COLO829 (cell line): Measurements from ENCODE around the gene PLAAT3.
"Not testable (repeated sequence)": the region's sequence is repeated elsewhere in the genome, so short reads cannot be mapped to it uniquely, and the experiment has no call there.

ENCODE experiments used
- DNase-seq: peaks from one replicate; pipeline ENCODE4 v3.0.0; 2012; ENCODE audit warnings: low spot score

PLAAT3 gene

DNA sequence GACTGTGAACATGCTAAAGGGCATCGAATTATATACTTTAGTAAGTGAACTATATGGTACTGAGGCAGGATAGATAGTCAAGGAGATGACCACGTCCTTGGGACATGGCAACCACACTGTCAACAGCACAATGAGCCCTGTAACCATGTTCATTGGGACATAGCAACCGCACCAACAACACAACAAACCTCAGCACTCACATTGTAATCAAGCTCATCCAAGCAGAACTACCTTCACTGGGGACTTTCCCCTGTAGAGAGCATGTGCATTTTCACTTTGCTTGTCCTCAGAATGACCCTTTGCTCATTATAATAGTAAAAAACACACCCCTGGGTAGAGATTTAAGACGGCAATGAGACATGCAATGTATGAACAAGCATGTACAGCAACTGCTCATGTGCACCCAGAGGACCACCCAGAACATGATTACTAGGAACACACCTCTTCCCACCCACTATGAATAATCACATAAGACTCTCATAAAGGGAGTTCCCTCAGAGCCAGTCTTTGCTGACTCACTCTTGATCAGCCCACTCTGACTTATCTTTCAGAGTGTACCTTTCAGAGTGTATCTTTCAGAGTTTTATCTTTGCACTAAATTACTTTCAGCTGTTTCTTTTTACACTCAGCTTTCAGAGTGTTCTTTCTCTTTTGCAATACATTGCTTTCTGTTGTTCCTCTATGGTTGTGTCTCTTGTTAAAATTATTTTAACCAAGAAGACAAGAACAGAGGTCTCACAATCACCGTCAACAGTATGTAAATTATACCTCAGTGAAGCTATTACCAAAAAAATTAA is 47.0 kb downstream of the PLAAT3 start:
- DNase-seq, result peak; percentile 26

DNA sequence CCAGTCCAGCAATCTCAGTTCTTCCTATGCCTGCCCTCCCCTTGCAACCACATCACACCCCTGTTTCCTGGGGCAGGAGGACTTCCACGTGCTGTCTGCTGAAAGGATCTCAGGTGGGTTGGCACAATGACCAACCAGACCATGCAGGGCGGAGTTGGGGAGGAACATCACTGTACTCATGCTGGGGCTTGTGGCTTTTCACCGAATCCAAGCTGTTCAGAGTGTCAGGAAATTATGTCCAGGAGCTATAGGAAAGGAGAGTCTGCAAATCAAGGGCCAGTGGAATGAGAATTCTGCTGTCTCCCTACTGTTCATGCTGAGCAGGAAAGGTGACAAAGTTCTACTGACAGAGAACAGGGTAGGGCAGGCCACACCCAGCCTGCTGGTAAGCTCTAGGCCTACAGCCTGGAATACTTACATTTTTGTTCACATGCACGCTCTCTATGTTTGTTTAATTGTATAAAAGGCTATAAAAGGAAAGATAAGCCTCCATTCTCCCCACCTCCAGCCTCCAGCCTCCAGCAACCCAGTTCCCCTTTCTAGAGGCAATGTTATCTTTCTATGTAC is 49.4 kb downstream of the PLAAT3 start:
- DNase-seq, result no peak

DNA sequence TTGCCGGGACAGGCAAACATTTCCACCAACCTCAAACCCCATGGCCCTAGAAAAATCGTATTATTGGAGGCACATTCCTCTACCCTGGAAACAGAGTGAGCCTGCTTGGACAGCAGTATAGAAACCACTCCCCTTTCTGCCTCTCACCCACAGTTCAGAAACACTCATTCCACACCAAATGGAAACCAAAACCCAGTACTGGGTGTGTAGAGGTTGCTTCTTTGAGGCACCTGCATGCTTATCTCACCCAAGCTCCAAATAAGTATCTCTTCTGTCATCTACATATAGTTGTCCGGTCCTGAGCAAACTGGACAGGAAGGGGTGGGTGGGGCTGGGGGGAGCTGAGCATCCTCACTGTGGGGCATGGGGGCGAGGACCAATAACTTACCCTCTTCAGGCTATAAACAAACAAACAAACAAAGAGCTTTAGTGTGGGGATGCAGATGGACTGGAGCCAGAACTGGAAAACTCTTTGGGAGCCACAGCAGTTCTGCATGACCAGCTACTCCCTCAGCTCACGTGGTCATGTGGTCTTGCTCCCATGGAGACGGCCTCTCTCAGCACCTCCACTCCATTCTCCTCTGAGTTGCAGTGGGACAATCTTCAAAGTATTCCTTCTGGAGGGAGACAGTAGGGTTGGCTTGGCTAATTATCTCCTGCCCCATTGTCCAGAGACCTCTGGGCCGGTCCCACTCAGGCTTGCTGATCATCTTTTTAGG is 50.0 kb downstream of the PLAAT3 start:
- no peak for DNase-seq

DNA sequence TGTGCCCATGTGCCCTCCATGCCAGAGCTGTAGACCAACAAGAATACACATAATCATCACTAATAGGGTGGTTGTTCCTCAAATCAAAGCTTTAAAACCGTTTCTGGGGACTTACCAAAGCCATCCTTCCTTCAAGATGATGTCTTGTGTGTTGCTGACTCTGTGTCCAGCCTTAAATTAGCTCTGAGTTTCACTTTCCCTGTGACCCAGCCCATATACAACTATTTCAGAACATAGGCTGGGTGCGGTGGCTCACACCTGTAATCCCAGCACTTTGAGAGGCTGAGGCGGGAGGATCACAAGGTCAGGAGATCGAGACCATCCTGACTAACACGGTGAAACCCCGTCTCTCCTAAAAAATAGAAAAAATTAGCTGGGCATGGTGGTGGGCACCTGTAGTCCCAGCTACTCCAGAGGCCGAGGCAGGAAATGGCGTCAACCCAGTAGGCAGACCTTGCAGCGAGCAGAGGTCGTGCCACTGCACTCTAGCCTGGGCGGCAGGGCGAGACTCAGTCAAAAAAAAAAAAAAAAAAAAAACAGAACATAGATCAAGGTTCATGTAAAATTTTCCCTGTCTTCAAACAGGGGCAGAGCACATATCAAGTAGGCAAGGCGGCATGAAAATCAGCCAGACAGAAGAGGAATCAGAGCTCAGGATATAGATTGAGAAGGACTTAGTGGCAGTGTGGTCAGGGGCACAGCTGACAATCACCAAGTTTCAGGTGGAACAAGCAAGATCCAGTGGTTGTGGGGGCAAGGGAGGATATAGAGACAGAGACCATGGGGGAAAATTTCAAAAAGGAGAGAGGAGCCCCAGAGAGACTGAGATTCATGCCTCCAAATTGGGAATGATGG is 50.8 kb downstream of the PLAAT3 start, which contains the start of gene PLAAT2:
Gene PLAAT2 (minus strand): TSS at position 179 of the 855 bp plus-strand sequence. CDS start 55 bp downstream, at position 124.
- DNase-seq, result no peak

DNA sequence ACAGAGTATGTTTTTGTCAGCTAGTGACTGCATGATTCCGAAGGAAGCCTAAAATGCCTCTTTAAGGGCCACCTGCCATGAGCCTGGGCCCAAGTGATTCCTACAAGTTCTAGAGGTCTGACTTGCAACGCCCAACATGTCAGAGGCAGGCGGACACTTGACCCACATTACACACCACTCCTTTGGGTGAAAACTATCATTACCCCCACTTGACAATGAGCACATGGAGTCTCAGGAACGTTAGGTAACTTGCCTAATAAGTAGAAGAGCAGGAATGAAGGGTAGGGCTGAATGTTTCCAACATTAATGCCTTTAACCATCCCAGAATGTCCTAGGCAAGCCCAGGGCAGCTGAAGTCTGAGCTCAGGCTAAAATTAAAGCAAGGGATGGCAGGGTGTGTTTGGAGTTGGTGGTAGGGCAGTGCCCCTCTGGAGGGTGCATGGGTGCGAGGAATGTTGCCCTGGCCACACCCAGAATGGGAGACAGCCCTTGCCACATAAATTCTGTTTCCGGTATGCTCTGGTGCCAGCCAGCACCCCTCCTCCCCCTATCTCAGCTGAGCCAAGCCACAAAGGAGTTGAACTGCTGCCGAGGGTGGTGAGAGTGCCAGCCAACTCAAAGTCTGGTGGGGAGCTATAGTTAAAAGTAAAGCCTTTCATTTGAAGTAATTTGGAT is 53.6 kb downstream of the PLAAT3 start:
- DNase-seq, result no peak

DNA sequence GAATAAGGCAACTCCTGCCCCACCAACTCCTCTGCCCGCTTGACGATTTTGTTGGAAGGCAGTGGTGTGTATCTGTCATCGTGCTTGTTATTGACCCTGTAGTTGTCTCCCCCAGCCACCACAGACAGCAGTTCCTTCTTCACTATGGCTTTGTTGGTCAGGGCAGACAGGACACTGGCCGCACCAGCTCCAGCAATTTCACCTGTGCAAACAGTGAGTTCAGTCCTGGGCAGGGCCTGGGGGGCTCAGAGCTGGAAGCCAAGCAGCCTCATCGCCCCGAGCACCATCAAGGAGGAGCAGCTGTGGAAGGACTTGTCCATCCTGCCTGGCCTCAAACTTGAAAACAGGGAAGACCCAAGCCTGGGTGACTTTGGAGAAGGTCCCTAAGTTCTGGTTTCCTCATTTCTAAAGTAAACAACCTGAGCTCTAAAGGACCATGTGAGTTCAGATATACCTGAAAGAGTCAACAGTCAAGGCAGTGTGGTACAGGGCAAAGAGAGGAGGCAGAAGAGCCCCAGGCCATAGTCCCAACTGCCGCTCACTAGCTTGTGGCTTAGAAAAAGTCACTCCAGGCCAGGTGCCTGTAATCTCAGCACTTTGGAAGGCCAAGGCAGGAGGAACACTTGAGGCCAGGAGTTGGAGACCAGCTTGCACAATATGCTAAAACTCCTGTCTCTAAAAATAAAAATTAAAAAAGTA is 55.6 kb downstream of the PLAAT3 start:
- DNase-seq, result no peak

DNA sequence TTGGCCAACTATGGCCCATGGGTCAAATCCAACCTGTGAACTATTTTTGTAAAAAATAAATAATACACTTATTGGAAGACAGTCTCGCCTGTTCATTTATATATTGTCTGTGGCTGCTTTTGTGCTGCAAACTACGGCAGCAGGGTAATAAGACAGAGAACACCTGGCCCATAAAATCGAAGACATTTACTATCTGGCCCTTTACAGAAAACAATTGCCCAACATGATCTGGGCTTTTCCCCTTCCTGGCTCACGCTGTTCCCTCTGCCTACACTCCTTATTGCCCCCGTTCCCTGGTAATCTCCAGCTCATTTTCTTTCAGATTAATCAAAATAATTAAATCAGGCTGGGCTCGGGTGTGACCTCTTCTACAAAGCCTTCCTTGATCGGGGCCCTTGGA is 56.7 kb downstream of the PLAAT3 start:
- DNase-seq, result no peak

DNA sequence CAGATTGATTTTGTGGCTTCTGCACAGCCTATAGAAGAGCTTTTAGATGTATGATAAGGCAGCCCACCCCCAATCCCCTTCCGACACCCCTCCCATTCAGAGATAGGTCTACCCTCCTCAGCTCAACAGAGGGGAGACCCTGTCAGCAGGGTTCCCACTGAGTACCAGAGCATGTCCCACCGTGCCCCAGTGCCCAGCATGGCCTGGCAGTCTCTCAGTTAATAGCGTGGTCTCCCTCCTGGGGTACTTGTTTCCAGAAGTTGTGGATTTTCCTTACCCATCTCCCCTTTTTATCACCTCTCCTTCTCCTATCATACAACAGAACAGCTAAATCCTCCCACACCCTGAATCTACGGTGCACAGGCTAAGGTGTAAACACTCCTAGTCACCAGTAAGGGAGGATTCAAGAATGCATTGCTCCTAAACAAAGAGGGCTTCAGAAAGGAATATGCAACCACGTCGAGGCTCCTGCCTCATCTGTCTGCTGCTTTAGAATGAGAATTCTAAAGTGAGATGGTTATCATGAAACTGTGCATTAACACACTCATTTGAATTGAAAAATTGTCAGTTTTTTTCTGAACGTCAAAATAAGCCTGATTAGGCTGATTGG is 57.7 kb downstream of the PLAAT3 start:
- no peak for DNase-seq

DNA sequence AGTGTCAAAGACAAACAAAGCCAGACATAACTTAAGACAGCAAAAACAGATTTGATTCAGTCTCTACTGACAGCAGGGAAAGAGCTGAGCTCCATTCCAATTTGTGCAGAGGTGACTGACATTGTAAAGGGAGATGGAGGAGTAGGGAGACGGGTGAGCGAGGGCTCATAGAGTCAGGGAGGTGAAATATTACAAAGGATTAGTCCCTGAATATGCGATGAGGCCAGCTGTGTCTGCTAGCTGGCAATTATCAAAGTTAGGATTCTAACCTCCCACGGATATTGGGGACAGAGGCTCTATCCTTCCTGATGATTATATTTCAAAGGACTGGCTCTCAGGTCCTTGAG is 59.4 kb downstream of the PLAAT3 start:
- DNase-seq, result no peak

DNA sequence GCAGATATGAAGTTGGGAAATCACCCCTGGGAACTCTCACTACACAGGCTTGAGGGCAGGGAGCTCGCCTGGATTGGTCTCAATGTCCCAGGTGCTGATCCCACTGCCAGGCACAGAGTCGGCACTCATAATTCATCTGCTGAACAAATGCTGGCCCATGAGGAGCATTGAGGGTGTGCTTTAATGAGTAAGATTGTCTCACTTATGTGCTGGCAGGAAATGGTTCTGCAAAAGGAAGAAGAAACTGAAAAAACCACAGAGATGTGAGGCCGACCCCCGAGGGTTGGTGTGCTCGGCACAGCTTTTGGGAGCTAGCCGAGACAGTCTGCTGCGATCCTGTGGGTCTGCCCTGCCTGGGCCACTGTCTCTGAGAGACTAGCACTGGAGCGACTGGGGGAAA is 60.5 kb downstream of the PLAAT3 start:
- DNase-seq, result no peak

DNA sequence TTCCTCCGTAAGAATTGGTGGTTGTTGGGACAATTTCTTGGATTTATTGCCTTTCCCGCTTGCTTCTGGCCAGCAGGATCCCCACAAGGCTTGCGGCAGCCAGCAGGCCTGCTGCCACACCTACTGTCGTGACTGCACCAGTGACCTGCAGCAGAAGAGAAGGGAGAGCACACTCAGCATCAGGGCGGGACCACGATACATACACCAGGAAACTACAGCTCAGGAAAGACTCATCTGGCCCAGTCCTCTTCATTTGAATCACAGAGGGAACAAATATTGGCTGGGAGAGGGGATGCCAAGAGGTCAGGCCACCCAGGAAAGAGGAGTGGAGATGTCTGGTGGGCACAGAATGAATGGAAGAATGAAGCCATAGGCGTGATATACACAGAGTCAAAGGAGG is 61.3 kb downstream of the PLAAT3 start:
- no peak for DNase-seq

DNA sequence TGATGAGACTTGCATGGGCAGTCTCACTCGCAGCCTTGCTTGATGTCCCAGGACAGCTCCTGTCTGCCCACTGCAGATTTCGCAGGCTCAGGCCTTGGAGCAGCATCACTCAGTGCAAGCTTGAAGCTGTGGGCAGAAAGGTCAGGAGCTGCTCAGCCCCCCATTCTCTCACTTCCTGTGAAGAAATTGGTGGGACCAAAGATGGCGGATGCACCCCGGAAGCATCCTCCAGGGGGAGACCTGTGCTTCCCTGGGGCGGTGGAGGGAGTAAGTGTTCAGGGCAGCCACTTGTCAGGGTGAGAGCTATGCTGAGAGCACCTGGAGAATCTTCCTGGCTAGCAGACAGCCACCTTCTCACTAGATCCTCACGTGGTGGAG is 62.4 kb downstream of the PLAAT3 start:
- no peak for DNase-seq

DNA sequence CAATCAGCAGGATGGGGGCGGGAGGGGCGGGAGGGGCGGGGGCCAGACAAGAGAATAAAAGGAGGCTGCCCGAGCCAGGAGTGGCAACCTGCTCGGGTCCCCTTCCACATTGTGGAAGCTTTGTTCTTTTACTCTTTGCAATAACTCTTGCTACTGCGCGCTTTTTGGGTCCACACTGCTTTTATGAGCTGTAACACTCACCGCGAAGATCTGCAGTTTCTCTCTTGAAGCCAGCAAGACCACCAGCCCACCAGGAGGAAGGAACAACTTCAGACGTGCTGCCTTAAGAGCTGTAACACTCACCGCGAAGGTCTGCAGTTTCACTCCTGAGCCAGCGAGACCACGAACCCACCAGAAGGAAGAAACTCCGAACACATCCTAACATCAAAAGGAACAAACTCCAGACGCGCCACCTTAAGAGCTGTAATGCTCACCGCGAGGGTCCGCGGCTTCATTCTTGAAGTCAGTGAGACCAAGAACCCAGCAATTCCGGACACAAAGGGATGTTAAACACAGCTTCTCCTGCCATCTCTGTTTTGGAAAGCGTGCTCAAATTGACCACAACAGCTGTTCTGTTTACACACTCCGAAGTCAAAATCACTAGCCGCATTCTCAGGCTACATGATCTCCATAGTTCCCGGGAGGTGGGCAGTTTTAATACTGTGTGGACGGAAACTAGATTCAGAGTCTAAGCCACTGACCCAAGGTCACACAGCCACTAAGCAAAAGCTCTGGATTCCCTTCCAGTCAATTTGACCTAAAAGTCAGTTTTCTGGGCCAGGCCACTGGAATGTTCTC is 62.9 kb downstream of the PLAAT3 start:
- no peak for DNase-seq

DNA sequence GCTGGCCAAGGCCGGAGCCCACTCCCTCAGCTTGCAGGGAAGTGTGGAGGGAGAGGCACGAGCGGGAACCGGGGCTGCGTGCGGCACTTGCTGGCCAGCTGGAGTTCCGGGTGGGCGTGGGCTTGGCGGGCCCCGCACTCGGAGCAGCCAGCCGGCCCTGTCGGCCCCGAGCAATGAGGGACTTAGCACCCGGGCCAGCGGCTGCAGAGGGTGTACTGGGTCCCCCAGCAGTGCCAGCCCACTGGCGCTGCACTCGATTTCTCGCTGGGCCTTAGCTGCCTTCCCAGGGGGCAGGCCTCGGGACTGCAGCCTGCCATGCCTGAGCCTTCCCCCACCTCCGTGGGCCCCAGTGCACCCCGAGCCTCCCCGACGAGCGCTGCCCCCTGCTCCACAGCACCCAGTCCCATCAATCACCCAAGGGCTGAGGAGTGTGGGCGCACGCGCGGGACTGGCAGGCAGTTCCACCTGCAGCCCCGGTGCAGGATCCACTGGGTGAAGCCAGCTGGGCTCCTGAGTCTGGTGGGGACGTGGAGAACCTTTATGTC is 64.0 kb downstream of the PLAAT3 start:
- DNase-seq, result not testable (repeated sequence)

DNA sequence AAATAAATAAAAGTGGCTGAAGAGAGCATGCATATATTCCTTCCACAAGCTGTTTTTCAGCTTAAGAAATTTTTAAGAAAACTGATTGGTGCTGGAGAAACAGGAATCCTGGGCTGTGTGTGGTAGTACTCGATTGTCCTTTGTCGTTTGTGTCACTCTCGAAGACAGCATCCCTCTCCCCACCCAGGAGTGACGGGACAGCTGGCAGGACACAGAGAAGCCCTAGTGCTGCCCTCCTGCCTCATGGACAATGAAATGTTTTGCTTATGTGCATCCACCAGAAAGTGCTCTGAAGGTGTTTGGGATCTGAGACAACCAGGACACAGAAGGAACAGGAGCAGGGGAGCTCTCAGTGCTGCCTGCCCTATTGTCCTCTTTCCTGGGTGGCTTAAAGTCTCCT is 64.8 kb downstream of the PLAAT3 start:
- DNase-seq, result no peak

DNA sequence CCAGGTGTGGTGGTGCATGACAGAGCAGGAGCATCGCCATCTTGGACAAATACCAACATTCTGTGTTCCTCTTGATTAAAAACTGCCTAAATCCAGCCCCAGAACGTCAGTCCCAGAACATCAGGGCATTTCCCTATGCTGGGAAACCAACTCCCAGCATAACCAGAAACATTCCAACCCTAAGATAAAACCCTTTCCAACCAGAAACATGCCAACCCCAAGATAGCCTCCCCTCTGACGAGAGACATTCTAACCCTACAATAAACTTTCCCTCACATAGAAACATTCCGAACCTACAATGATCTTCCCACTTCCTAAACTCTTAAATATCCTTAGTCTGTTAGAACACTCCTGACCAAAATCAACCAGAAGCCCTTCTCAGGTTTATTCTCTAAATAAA is 66.1 kb downstream of the PLAAT3 start:
- DNase-seq, result no peak

DNA sequence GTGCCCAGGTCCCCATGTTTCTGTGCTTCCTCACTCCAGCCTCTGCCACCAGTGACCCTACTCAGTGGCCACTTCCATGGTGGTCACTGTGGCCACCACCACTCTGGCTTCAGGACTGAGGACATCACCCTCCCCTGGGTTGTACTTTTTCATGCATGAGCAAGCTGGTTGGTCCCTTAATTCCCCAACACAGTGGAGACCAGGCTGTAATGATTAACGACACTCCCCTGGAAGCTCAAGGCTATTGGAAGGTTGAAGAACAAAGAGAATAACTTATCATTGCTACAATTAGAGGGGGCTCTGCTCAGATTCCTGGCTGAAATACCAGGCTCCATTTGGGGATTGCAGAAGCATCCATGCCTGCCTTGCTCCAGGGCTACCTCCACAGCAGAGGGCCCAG is 67.2 kb downstream of the PLAAT3 start:
- DNase-seq, result no peak

DNA sequence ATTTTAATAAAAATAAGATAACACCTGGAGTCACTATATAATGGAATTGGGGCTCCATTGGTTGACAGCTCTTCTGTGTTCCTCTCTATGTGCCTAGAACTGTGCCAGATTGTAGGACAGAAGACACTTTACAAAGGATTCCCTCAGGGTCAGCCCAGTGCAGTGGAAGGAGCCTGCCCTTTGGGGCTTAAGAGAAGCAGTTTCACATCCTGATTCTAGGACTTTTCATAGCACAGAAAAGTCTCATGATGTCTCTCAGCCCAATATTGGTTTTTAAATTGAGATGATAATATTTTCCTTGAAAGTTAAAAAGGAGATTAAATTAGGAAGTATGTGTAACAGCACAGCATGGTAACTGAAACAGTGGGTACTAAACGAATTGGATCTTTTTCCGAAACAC is 70.5 kb downstream of the PLAAT3 start:
- DNase-seq, result no peak

DNA sequence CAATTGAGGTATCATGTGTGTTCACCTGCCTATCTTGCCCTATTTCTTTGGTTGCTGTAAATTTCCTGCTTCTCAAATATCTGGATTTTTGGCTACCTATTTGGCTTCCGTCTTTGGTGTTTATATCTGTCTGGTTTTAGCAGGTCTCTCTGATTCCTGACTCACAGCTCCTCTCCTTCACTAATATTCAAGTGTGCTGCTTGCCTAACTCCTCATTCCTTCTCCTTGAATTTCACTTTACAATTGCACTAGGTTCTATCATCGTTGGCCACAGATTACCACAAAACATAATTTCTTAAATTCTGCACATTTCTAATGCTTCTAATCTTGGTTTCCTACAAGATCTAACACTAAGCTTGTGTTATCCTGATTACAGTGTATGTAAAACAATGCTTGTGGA is 71.7 kb downstream of the PLAAT3 start:
- DNase-seq, result not testable (repeated sequence)
